ENCODE measurements around the gene WBP2. TPM values are rescaled to one million over a fixed set of nuclear protein-coding genes. Genes with fewer than 3 reads are reported as not detected.

The WBP2 gene
- total and polyA plus RNA-seq, 2 of the 13 experiments (the other 11 are each of a cell fraction or from before 2014, with no cell fraction given): 29.2 to 29.5 TPM

- no peak; the same call in 1 of the 2 replicates for TF ChIP-seq ZNF280D (CRISPR knock-in tag; IDR thresholded peaks at IDR 0.05)
- TF ChIP-seq ZNF746 (CRISPR knock-in tag; IDR thresholded peaks at IDR 0.05): no peak; the same call in 1 of the 2 replicates
- no peak for TF ChIP-seq TCF12 (IDR thresholded peaks at IDR 0.05)
- TF ChIP-seq TCF12 (CRISPR knock-in tag; IDR thresholded peaks at IDR 0.05): no peak
- TF ChIP-seq EP300 (IDR thresholded peaks at IDR 0.05; ENCODE audit: low read depth in 2 of 2, low read length in 2 of 2): no peak
- no peak for TF ChIP-seq EP300 (CRISPR knock-in tag; IDR thresholded peaks at IDR 0.05; ENCODE audit: borderline replicate concordance)
- TF ChIP-seq ZUFSP (CRISPR knock-in tag; IDR thresholded peaks at IDR 0.05; ENCODE audit: borderline replicate concordance): no peak
- TF ChIP-seq KLF15 (CRISPR knock-in tag; IDR thresholded peaks at IDR 0.05; ENCODE audit: borderline replicate concordance): no peak
- TF ChIP-seq ZNF619 (CRISPR knock-in tag; IDR thresholded peaks at IDR 0.05): no peak
- TF ChIP-seq BCL6 (CRISPR knock-in tag; IDR thresholded peaks at IDR 0.05): no peak
- TF ChIP-seq U2AF2 (IDR thresholded peaks at IDR 0.05; ENCODE audit: low read depth, low read length): no peak
- no peak for TF ChIP-seq LCORL (IDR thresholded peaks at IDR 0.05)
- peak; percentile 55 for TF ChIP-seq LCORL (CRISPR knock-in tag; IDR thresholded peaks at IDR 0.05)
- no peak for TF ChIP-seq ZNF354B (CRISPR knock-in tag; IDR thresholded peaks at IDR 0.05)
- peak; percentile 39 for TF ChIP-seq HNRNPH1 (optimal IDR thresholded peaks at IDR 0.05; ENCODE audit: low read depth, low read length)
- TF ChIP-seq MYC (CRISPR knock-in tag; IDR thresholded peaks at IDR 0.05; ENCODE audit: borderline replicate concordance): no peak
- TF ChIP-seq MIXL1 (CRISPR knock-in tag; IDR thresholded peaks at IDR 0.05): no peak
- TF ChIP-seq KDM6A (CRISPR knock-in tag; IDR thresholded peaks at IDR 0.05; ENCODE audit: low read depth): no peak
- TF ChIP-seq ZNF331 (CRISPR knock-in tag; IDR thresholded peaks at IDR 0.05): no peak
- TF ChIP-seq DRAP1 (CRISPR knock-in tag; IDR thresholded peaks at IDR 0.05): 0 out of 2 replicates have a peak, but pooled peaks have one; percentile 3
- no peak for TF ChIP-seq PBX2 (CRISPR knock-in tag; IDR thresholded peaks at IDR 0.05)
- TF ChIP-seq ZZZ3 (CRISPR knock-in tag; IDR thresholded peaks at IDR 0.05; ENCODE audit: borderline replicate concordance): peak; percentile 2; the same call in 1 of the 2 replicates
- no peak for TF ChIP-seq ZBTB38 (CRISPR knock-in tag; IDR thresholded peaks at IDR 0.05)
- peak; percentile 52; the same call in 1 of the 2 replicates for TF ChIP-seq KAT7 (CRISPR knock-in tag; IDR thresholded peaks at IDR 0.05; ENCODE audit: borderline replicate concordance)
- TF ChIP-seq CENPX (CRISPR knock-in tag; IDR thresholded peaks at IDR 0.05): no peak
- TF ChIP-seq NFE2L1 (CRISPR knock-in tag; IDR thresholded peaks at IDR 0.05; ENCODE audit: borderline replicate concordance): no peak
Observed at GRCh38 chr17:75876938-75877751, 22.0 kb upstream of the WBP2 start (continued).

Measured in HepG2 (cell line).